ENCODE measurements around the gene GLYATL2.

DNA sequence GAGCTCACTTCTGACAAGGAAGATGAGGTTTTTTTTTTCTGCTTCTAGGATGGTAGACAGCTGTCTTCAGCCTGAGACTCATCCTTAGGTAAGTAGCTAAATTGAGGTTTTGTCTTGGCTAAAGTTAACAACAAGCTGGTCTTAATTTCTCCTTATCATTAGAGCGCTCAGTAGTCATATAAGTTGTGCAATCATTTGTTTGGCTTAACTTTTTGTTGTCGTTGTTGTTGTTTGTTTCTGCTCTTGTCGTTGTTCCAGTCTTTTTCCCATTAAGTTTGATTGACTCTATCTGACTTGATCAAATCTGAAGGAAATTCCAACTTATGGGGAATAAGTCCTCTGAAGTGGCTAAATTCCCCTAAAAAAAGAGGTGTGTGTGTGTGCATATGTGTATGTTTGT lies 33.0 kb downstream of the GLYATL2 start:
- TF ChIP-seq, protein P1, sequence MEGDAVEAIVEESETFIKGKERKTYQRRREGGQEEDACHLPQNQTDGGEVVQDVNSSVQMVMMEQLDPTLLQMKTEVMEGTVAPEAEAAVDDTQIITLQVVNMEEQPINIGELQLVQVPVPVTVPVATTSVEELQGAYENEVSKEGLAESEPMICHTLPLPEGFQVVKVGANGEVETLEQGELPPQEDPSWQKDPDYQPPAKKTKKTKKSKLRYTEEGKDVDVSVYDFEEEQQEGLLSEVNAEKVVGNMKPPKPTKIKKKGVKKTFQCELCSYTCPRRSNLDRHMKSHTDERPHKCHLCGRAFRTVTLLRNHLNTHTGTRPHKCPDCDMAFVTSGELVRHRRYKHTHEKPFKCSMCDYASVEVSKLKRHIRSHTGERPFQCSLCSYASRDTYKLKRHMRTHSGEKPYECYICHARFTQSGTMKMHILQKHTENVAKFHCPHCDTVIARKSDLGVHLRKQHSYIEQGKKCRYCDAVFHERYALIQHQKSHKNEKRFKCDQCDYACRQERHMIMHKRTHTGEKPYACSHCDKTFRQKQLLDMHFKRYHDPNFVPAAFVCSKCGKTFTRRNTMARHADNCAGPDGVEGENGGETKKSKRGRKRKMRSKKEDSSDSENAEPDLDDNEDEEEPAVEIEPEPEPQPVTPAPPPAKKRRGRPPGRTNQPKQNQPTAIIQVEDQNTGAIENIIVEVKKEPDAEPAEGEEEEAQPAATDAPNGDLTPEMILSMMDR (IDR thresholded peaks at IDR 0.05): no peak
- TF ChIP-seq EZH2phosphoT487 (IDR thresholded peaks at IDR 0.05; ENCODE audit: borderline replicate concordance, low read depth): no peak
- no peak for TF ChIP-seq SMC3 (IDR thresholded peaks at IDR 0.05; ENCODE audit: low read depth, low read length)
- TF ChIP-seq EP300 (IDR thresholded peaks at IDR 0.05; ENCODE audit: borderline replicate concordance in 1 of 2, low read depth in 1 of 2, low read length in 1 of 2): no peak
- TF ChIP-seq RAD21 (IDR thresholded peaks at IDR 0.05; ENCODE audit: low read length): no peak
- no peak for TF ChIP-seq NRF1 (IDR thresholded peaks at IDR 0.05; ENCODE audit: low read depth, low read length)
- TF ChIP-seq, protein P2, sequence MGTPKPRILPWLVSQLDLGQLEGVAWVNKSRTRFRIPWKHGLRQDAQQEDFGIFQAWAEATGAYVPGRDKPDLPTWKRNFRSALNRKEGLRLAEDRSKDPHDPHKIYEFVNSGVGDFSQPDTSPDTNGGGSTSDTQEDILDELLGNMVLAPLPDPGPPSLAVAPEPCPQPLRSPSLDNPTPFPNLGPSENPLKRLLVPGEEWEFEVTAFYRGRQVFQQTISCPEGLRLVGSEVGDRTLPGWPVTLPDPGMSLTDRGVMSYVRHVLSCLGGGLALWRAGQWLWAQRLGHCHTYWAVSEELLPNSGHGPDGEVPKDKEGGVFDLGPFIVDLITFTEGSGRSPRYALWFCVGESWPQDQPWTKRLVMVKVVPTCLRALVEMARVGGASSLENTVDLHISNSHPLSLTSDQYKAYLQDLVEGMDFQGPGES (IDR thresholded peaks at IDR 0.05; ENCODE audit: low read depth, low read length): no peak
- no peak for TF ChIP-seq TAF1 (IDR thresholded peaks at IDR 0.05; ENCODE audit: borderline replicate concordance, low read depth, low read length)

All from SK-N-SH (cell line).